OCI-LY7 (cell line): ENCODE measurements around the gene AOPEP. TPM values are rescaled to one million over a fixed set of nuclear protein-coding genes. Genes with fewer than 3 reads are reported as not detected.

Experiments
- BruUV-seq: library from RNA; stranded (reverse); fragments of 400-500 nt; replicated peaks from 2 replicates; lab custom pipeline; 2021; lab: Mats Ljungman, UMichigan
- CTCF ChIA-PET: fragments of 300-600 bp; sonication (Branson Sonifier 250); formaldehyde crosslinking; loops from one replicate; lab custom pipeline; 2022; ENCODE audit warnings: antibody characterized with exemption; ENCODE audit not compliant: unreplicated experiment; lab: Charles Lee
- POLR2A ChIA-PET: fragments of 300-600 bp; sonication (Branson Sonifier 250); formaldehyde crosslinking; loops from one replicate; lab custom pipeline; 2022; ENCODE audit warnings: antibody characterized with exemption; lab: Charles Lee
- DNase-seq: peaks from one replicate; pipeline ENCODE4 v3.0.0-alpha.2; 2015; ENCODE audit warnings: low spot score
- H2AFZ ChIP-seq: fragments of 200-600 bp; sonication (generic), shearing (Covaris generic); 2 replicates; pipeline ENCODE4 v1.6.1; 2014; ENCODE audit warnings: mild to moderate bottlenecking, antibody characterized with exemption, low read length, moderate library complexity
- H3K27ac ChIP-seq: fragments of 200-600 bp; sonication (generic); 2 replicates; pipeline ENCODE4 v1.5.1; 2014; ENCODE audit warnings: mixed run types, low read depth, mild to moderate bottlenecking, moderate library complexity, low read length, inconsistent platforms; ENCODE audit not compliant: poor library complexity, severe bottlenecking
- H3K36me3 ChIP-seq: fragments of 200-600 bp; sonication (generic); 2 replicates; pipeline ENCODE4 v1.6.1; 2014; ENCODE audit warnings: mild to moderate bottlenecking, antibody characterized with exemption, low read length, moderate library complexity, mixed read lengths; ENCODE audit not compliant: insufficient read depth
- H3K4me1 ChIP-seq: fragments of 200-600 bp; sonication (generic); 2 replicates; pipeline ENCODE4 v1.5.1; 2014; ENCODE audit warnings: mild to moderate bottlenecking, low read length; ENCODE audit not compliant: insufficient read depth, poor library complexity, severe bottlenecking
- H3K4me2 ChIP-seq: fragments of 200-600 bp; sonication (generic); 2 replicates; pipeline ENCODE4 v1.6.1; 2014; ENCODE audit warnings: mild to moderate bottlenecking, low read length
- H3K4me3 ChIP-seq: fragments of 200-600 bp; sonication (generic); 2 replicates; pipeline ENCODE4 v1.5.1; 2014; ENCODE audit warnings: mild to moderate bottlenecking, low read depth, low read length; ENCODE audit not compliant: poor library complexity, severe bottlenecking
- H3K79me2 ChIP-seq: fragments of 200-600 bp; sonication (generic); 2 replicates; pipeline ENCODE4 v1.6.1; 2016; ENCODE audit warnings: low read depth, mild to moderate bottlenecking, low read length, moderate library complexity, mixed read lengths; ENCODE audit not compliant: insufficient read depth
- H3K9me2 ChIP-seq: fragments of 200-600 bp; sonication (generic); 2 replicates; pipeline ENCODE4 v1.6.1; 2016; ENCODE audit warnings: mild to moderate bottlenecking, low read length, mixed read lengths; ENCODE audit not compliant: insufficient read depth
- H3K9me3 ChIP-seq: fragments of 200-600 bp; sonication (generic); 2 replicates; pipeline ENCODE4 v1.6.1; 2014; ENCODE audit warnings: mild to moderate bottlenecking, mixed run types, low read length, mixed read lengths
- H4K20me1 ChIP-seq: fragments of 200-600 bp; sonication (generic); 2 replicates; pipeline ENCODE4 v1.6.1; 2014; ENCODE audit warnings: mild to moderate bottlenecking, antibody characterized with exemption, low read length, moderate library complexity, mixed read lengths; ENCODE audit not compliant: insufficient read depth
- EZH2phosphoT487 ChIP-seq: fragments of 200-600 bp; sonication (generic); IDR thresholded peaks from 2 replicates; pipeline ENCODE4 v1.6.1; 2018; ENCODE audit warnings: low read depth, borderline replicate concordance, mild to moderate bottlenecking, mixed run types, antibody characterized with exemption, low read length, moderate library complexity, mixed read lengths
- intact Hi-C: fragments of 100-400 bp; cut with micrococcal nuclease; formaldehyde crosslinking; loops from one replicate; pipeline ENCODE4 v1.10.0; 2022; ENCODE audit not compliant: unreplicated experiment
- total RNA-seq, 2 experiments: library from RNA; depleted of rRNA in 1 of 2; stranded (reverse); fragments of >200 nt in 1 of 2; shearing (Covaris generic) in 1 of 2; gene quantifications; 2 replicates each; pipeline ENCODE4 v1.2.3, GENCODE V29; 2014 to 2022
- TF ChIP-seq, protein P1 (sequence below): fragments of 200-600 bp; sonication (generic); conservative IDR thresholded peaks from 2 replicates; pipeline ENCODE4 v1.5.1; 2014; ENCODE audit warnings: mild to moderate bottlenecking, antibody characterized with exemption, low read length, moderate library complexity, mixed read lengths

The AOPEP gene
- total RNA-seq, 2 experiments from 2014 or later: 17.3 to 24.3 TPM

DNA sequence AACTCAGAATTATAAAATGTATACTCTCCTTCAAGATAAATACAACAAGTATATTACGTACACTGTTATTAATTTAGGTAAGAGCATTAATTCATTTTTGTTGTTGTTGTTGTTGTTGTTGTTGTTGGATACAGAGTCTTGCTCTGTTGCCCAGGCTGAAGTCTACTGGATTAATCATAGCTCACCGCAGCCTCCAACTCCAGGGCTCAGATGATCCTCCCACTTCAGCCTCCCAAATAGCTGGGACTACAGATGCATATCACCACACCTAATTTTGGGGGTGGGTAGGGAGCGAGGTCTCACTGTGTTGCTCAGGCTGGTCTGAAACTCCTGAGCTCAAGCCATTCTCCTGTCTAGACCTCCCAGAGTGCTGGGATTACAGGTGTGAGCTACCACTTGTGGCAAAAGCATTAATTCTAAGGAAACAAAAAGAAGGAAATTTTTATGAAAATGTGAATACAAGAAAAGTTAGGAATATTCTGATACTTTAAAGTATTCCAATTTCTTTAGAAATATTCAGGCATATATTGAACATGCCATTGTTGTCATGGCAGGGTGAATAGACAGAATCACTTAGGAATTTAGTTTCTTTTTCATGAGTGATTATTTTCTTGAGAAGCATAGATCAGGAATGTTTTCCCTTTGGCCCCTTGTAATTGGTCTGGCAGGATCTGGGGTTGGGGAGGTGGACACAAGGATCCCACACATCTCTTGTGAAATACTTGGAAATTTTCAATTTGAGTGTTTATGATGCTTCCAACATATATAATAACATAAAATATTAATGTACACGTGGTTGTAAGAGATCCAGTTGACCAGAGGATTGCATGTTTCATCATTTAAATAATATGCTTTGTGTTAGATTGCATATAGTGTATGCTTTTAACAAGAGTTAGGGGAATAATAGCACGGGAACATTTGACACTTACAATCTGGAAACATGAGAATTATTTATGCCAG lies 327.4 kb downstream of the AOPEP start:
- TF ChIP-seq, protein P1, sequence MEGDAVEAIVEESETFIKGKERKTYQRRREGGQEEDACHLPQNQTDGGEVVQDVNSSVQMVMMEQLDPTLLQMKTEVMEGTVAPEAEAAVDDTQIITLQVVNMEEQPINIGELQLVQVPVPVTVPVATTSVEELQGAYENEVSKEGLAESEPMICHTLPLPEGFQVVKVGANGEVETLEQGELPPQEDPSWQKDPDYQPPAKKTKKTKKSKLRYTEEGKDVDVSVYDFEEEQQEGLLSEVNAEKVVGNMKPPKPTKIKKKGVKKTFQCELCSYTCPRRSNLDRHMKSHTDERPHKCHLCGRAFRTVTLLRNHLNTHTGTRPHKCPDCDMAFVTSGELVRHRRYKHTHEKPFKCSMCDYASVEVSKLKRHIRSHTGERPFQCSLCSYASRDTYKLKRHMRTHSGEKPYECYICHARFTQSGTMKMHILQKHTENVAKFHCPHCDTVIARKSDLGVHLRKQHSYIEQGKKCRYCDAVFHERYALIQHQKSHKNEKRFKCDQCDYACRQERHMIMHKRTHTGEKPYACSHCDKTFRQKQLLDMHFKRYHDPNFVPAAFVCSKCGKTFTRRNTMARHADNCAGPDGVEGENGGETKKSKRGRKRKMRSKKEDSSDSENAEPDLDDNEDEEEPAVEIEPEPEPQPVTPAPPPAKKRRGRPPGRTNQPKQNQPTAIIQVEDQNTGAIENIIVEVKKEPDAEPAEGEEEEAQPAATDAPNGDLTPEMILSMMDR: no peak
- no peak for TF ChIP-seq EZH2phosphoT487
- no peak for DNase-seq
- intact Hi-C loops: loop anchor here (5.0 kb wide), 1 partner anchor 162 kb away; no protein-coding TSS in a partner anchor
- Histone ChIP-seq H3K4me3 (no peak overlapping the region), H3K9me2 (no peaks in the 10 kb centered on the region), H3K4me1 (no peaks in the 10 kb centered on the region), H4K20me1 (no peaks in the 10 kb centered on the region), H3K4me2 (no peak overlapping the region), H3K36me3 (no peaks in the 10 kb centered on the region), H3K9me3 (no peaks in the 10 kb centered on the region), H3K79me2 (no peaks in the 10 kb centered on the region), H2AFZ (no peak overlapping the region), H3K27ac (no peak overlapping the region)
- CTCF ChIA-PET: no interaction called here
- no TSS peak for BruUV-seq
- POLR2A ChIA-PET: interaction anchor here (0.6 to 0.9 kb wide), 4 partner anchors 11 to 88 kb away, joined by 3 read pairs; no protein-coding TSS in a partner anchor

DNA sequence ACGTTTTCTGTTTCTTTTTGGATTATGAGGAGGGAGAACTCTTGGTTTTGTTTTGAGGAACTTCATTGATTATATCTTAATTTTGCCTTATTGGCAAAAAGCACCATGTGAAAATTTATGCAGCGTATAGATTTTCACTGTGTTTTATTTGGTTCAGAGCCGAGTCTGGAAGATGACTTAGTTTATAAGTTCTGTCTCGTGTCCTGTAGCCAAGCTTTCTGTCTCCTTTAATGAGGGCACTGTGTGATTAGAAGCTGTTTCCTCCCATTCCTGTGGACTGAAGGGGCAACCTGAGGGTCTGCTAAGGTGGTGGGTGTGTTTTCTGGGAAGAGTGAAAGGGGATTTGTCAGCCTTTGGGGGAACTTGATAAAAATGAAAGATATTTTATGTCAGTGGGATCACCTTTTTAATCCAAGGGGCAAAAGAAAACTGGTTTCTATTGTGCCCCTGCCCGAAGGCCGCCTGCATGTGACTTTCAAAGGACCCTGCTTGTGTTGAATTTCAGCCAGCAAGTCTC lies 328.9 kb downstream of the AOPEP start:
- no peaks in the 10 kb centered on the region for H4K20me1 ChIP-seq
- no peak overlapping the region for H2AFZ ChIP-seq
- no peaks in the 10 kb centered on the region for H3K36me3 ChIP-seq
- no peak overlapping the region for H3K4me3 ChIP-seq
- DNase-seq: no peak
- intact Hi-C loops: no loop called here
- ChIA-PET POLR2A (no interaction called here), CTCF (no interaction called here)
- no peak for TF ChIP-seq EZH2phosphoT487
- TF ChIP-seq, protein P1: no peak
- no peak overlapping the region for H3K4me2 ChIP-seq
- H3K27ac ChIP-seq: no peak overlapping the region
- no peaks in the 10 kb centered on the region for H3K9me3 ChIP-seq
- H3K79me2 ChIP-seq: no peaks in the 10 kb centered on the region
- H3K9me2 ChIP-seq: no peaks in the 10 kb centered on the region
- BruUV-seq: no TSS peak
- no peaks in the 10 kb centered on the region for H3K4me1 ChIP-seq
